Fibroblast of the conjunctiva (primary cell): ENCODE measurements around the gene LIX1L.
A peak's percentile ranks its signal among the peaks of the same experiment; 100 is the strongest.

Experiments used
- DNase-seq: peaks from one replicate; pipeline ENCODE4 v3.0.0-alpha.2; 2010; ENCODE audit warnings: low read depth

Gene LIX1L

GRCh38 chr1:145957443-145958319 lies at the start of gene LIX1L:
Gene LIX1L, minus strand, starts transcription at chr1:145958017. Its CDS starts 90 bp downstream, at chr1:145957927.
- DNase-seq, result peak; percentile 96

- no peak for DNase-seq
Observed at GRCh38 chr1:146001709-146002108, 43.9 kb upstream of the LIX1L start.

- DNase-seq, result no peak
Observed at GRCh38 chr1:145999321-146000024, 41.7 kb upstream of the LIX1L start.

DNA sequence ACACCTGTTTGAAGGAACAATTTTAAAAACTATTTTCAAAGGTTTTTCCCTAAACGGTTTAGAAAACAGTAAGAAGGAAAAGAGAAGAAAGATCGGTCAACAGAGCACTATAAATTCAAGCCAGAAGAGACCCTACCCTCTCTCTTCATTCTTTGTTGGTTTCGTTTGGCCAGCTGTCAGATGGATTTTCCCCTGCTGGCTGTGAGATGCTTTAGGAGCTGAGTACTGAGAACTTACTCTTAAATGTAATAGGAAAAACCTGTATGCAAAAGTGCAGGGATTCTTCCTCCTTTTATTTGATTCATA lies 39.9 kb upstream of the LIX1L start:
- no peak for DNase-seq

DNA sequence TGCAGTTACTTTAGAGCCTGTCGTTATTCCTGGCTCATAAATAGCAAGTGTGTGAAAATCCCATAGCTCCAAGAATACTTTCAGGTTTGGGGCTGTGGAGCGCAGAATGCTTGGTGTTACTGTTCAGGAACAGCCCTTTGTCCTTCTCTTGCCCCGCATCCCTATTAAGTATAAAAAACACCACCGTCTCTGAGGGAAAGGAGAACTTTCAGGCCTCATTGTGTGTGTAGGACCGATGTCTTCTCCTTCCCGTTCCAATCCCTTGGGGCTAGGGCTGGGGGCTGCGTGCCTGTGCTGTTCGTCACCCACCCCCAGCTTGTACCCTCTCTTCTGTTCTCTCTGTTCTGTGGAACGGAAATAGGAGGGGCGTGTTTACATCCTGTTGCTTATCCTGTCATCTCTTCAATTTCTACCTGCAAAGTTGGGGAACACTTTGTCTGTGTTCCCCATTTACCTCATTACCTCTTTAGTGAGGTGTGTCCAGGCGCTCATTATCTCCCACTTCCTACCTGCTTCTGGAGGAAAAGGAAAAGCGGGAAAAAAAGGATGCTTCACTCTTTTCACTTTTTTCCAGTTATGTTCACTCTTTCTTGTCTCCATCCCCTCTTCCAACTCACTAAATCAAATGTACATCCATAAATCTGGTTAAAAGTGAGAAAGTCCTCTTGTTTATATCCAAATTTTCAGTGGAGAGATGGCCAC lies 39.4 kb upstream of the LIX1L start:
- no peak for DNase-seq

- DNase-seq, result peak; percentile 98
Observed at GRCh38 chr1:145996433-145997015, 38.7 kb upstream of the LIX1L start, which contains the start of gene TXNIP. Gene TXNIP, minus strand, starts transcription at chr1:145996579. Its CDS starts 313 bp downstream, at chr1:145996266.

DNA sequence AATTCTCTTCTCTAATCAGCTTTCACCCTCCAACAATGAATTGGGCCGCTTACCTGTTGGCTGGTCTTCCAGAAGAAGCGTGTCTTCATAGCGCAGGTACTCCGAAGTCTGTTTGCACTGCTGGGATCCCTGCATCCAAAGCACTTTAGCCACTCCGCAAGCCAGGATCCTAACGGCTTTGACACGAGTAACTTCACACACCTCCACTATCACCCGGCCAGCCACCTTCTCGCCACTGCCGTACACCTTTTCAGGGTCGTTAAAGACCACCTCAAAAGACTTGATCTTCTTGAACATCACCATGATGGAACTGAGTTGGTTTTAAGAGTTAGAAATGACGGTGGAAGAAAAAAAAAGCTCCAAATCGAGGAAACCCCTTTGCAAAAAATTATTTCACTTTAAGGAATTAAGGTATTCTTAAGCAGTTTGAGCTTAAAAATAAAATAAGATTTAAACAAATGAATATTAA lies 38.2 kb upstream of the LIX1L start:
- DNase-seq, result no peak

- DNase-seq, result no peak
Observed at GRCh38 chr1:145995148-145995881, 37.5 kb upstream of the LIX1L start.

- no peak for DNase-seq
Observed at GRCh38 chr1:145994391-145995120, 36.7 kb upstream of the LIX1L start.

- DNase-seq, result no peak
Observed at GRCh38 chr1:145993618-145994390, 36.0 kb upstream of the LIX1L start.

GRCh38 chr1:145992958-145993617 lies 35.3 kb upstream of the LIX1L start:
- no peak for DNase-seq

DNA sequence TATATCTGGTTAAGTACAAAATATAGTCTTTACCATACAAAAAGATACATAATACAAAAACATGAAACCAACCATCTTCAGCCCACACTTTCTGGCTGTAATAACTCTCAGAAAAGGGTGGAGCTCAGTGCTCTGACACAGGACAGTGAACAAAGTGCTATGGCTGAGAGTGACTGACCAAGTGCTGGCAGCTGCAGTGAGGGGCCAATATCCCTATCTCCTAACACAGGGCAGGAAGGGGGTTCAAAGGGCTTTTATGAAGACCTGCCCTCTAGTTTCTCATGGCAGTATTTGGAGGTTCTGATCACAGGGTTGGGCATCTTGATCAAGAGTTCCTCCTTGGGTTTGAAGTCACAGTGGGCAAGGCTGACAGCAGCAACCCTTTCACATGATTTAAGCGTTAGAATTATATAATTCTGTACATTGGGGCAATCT lies 34.7 kb upstream of the LIX1L start:
- no peak for DNase-seq

- no peak for DNase-seq
Observed at GRCh38 chr1:145991735-145992412, 34.1 kb upstream of the LIX1L start.

- no peak for DNase-seq
Observed at GRCh38 chr1:145990249-145990855, 32.5 kb upstream of the LIX1L start.

GRCh38 chr1:145988773-145989172 lies 31.0 kb upstream of the LIX1L start:
- DNase-seq, result no peak

- DNase-seq, result no peak
Observed at GRCh38 chr1:145987926-145988325, 30.1 kb upstream of the LIX1L start.

DNA sequence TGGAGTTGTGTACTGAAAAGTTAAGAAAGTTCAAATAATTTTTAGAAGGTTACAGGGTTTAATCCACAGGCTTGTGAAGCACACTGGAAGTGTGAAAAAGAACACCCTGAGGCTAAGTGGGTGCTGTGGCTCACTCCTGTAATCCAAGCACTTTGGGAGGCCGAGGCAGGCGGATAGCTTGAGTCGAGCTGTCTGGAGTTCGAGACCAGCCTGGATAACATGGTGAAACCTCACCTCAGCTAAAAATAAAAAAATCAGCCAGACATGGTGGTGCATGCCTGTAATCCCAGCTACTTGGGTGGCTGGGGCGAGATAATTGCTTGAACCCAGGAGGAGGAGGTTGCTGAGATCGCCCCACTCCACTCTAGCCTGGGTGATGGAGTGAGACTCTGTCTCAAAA lies 28.7 kb upstream of the LIX1L start:
- no peak for DNase-seq
